Tibial artery (tissue), 4 donors: ENCODE results near the gene ACER3.

Source experiments
- DNase-seq, 2 donors: peaks; one replicate each; pipeline ENCODE4 v3.0.0-alpha.2; 2019
- H3K27ac ChIP-seq, 2 donors: fragments of 200-600 bp; sonication (generic) in 1 of 2; 1 replicate in 1 of 2; 2 replicates in 1 of 2; pipeline ENCODE4 v1.5.1; 2018 to 2019; ENCODE audit warnings: mild to moderate bottlenecking in 1 of 2
- H3K27me3 ChIP-seq, 2 donors: fragments of 200-600 bp; sonication (generic) in 1 of 2; one replicate each; pipeline versions ENCODE4 v1.5.1 to v1.6.0; 2016 to 2019
- H3K36me3 ChIP-seq, 3 donors: fragments of 200-600 bp; sonication (generic) in 2 of 3; one replicate each; pipeline ENCODE4 v1.5.1; 2016 to 2019; ENCODE audit warnings: mild to moderate bottlenecking in 2 of 3
- H3K4me1 ChIP-seq, 4 donors: fragments of 200-600 bp; sonication (generic) in 2 of 4; 1 replicate in 3 of 4; 2 replicates in 1 of 4; pipeline ENCODE4 v1.5.1; 2016 to 2019
- H3K4me3 ChIP-seq, 2 donors: fragments of 200-600 bp; sonication (generic) in 1 of 2; 1 replicate in 1 of 2; 2 replicates in 1 of 2; pipeline ENCODE4 v1.5.1; 2018 to 2019; ENCODE audit warnings: mild to moderate bottlenecking in 2 of 2
- H3K9me3 ChIP-seq, 3 donors: fragments of 200-600 bp; sonication (generic) in 1 of 3; one replicate each; pipeline ENCODE4 v1.5.1; 2016 to 2019
- intact Hi-C: fragments of 100-400 bp; cut with DNase I; formaldehyde crosslinking; loops from one replicate; pipeline ENCODE4 v1.15.0; 2023; ENCODE audit warnings: low total_unique reads
- TF ChIP-seq, protein P1 (sequence below), 2 experiments: fragments of 200-600 bp in 1 of 2; fragments of 450-650 bp in 1 of 2; IDR thresholded peaks; one replicate each; pipeline ENCODE4 v1.5.1; 2017 to 2019; ENCODE audit warnings: antibody characterized with exemption in 2 of 2, mild to moderate bottlenecking in 1 of 2, moderate library complexity in 1 of 2

The ACER3 gene

DNA sequence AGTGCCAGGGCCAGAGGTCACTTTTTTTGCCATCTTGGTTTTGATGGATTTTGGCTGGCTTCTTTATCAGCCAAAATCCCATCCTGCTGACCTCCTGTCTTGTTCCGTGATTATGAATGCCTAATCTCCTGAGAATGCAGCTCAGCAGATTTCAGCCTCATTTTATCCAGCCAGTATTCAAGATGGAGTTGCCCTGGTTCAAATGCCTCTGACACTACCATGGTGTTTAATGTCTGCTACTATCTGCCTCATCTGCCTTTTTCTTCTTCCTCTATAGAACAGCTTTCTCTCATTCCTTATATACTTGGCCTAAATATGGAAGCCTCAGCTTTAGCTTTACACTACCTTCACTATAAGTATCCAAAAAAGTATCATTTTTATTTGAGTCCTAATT is 50.7 kb downstream of the ACER3 start:
- no peak overlapping the region for H3K27ac ChIP-seq
- intact Hi-C loops, result no loop called here
- H3K4me1 ChIP-seq, result no peaks in the 10 kb centered on the region
- no peaks in the 10 kb centered on the region for H3K36me3 ChIP-seq
- no peaks in the 10 kb centered on the region for H3K27me3 ChIP-seq
- no peaks in the 10 kb centered on the region for H3K9me3 ChIP-seq
- H3K4me3 ChIP-seq, result no peak overlapping the region
- TF ChIP-seq, protein P1, sequence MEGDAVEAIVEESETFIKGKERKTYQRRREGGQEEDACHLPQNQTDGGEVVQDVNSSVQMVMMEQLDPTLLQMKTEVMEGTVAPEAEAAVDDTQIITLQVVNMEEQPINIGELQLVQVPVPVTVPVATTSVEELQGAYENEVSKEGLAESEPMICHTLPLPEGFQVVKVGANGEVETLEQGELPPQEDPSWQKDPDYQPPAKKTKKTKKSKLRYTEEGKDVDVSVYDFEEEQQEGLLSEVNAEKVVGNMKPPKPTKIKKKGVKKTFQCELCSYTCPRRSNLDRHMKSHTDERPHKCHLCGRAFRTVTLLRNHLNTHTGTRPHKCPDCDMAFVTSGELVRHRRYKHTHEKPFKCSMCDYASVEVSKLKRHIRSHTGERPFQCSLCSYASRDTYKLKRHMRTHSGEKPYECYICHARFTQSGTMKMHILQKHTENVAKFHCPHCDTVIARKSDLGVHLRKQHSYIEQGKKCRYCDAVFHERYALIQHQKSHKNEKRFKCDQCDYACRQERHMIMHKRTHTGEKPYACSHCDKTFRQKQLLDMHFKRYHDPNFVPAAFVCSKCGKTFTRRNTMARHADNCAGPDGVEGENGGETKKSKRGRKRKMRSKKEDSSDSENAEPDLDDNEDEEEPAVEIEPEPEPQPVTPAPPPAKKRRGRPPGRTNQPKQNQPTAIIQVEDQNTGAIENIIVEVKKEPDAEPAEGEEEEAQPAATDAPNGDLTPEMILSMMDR (IDR thresholded peaks at IDR 0.05), result no peak
- DNase-seq, result no peak

DNA sequence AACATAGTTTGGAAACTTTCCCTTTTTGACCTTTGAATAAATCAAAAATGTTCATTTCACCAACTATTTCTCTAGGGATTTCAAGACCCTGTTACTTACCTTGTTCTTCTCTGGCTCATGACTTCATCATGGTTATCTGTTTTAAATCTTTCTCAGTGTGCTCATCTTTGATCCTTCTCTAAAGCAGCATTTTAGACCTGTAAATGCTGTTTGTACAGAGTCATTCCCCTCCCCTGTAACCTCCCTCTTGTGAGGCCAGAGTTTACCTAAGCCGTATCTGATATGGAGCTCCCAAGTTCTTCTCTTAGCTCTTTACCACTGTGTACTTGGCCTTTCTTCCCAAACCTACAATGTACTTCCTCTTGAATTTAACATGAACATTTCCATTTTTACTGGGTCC is 56.0 kb downstream of the ACER3 start:
- intact Hi-C loops, result loop anchor here (5.0 kb wide), 2 partner anchors 99 to 184 kb away; no protein-coding TSS in a partner anchor
- Histone ChIP-seq H3K27me3 (no peaks in the 10 kb centered on the region), H3K4me1 (peaks cover 0 to 5% (median 2%) of the 10 kb centered on the region in 4 donors), H3K36me3 (no peaks in the 10 kb centered on the region), H3K9me3 (no peaks in the 10 kb centered on the region), H3K27ac (no peak overlapping the region), H3K4me3 (no peak overlapping the region)
- DNase-seq, result no peak
- TF ChIP-seq, protein P1 (IDR thresholded peaks at IDR 0.05), result no peak

DNA sequence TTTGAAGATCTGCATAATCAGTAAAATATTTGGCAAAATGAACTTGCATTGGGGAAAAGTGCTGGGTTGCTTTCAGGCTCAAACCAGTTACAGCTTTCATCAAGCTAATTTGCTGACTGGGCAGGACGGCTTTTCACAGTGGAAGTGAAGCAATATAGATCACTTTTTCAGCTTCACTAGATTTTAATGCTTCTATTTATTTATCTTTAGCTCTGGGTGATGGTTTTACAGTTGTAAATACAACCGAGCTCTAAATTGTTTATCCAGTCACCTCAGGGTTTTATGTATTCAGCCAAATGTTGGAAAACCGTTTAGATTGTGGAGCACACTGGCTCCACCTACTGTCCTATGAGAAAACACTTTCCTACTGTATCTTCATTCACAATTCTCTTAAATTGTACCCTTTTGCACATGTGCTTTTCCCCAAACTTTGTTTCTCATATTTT is 58.2 kb downstream of the ACER3 start:
- no peaks in the 10 kb centered on the region for H3K27me3 ChIP-seq
- no peak for DNase-seq
- TF ChIP-seq, protein P1 (IDR thresholded peaks at IDR 0.05), result peak; percentile 66 to 67
- no peaks in the 10 kb centered on the region for H3K36me3 ChIP-seq
- peaks cover 0 to 5% (median 2%) of the 10 kb centered on the region in 4 donors for H3K4me1 ChIP-seq
- no peak overlapping the region for H3K4me3 ChIP-seq
- H3K9me3 ChIP-seq, result no peaks in the 10 kb centered on the region
- no peak overlapping the region for H3K27ac ChIP-seq
- intact Hi-C loops, result loop anchor here (5.0 kb wide), 2 partner anchors 102 to 187 kb away; no protein-coding TSS in a partner anchor

DNA sequence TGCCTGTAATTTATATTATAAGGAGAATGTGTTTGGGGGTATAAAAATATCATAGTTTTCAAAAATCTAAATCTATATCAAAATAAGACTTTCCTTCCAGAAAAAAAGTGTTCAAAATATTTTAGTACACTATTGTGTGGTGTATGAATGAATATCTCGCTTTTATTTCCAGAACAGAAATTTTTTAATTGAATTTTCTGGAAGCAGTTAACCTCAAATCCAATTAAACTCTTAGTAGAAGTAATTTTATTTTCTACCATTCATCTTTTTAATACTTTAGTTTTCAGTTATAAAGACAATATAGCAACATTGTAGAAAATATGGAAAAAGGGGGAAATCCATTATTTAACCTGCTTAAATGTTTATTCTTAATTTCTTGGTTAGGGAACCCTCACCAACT is 58.7 kb downstream of the ACER3 start:
- H3K27ac ChIP-seq, result no peak overlapping the region
- TF ChIP-seq, protein P1 (IDR thresholded peaks at IDR 0.05), result no peak
- intact Hi-C loops, result loop anchor here (5.0 kb wide), 2 partner anchors 102 to 187 kb away; no protein-coding TSS in a partner anchor
- H3K4me1 ChIP-seq, result peaks cover 0 to 5% (median 2%) of the 10 kb centered on the region in 4 donors
- no peaks in the 10 kb centered on the region for H3K36me3 ChIP-seq
- no peak for DNase-seq
- no peaks in the 10 kb centered on the region for H3K27me3 ChIP-seq
- H3K4me3 ChIP-seq, result no peak overlapping the region
- H3K9me3 ChIP-seq, result no peaks in the 10 kb centered on the region

DNA sequence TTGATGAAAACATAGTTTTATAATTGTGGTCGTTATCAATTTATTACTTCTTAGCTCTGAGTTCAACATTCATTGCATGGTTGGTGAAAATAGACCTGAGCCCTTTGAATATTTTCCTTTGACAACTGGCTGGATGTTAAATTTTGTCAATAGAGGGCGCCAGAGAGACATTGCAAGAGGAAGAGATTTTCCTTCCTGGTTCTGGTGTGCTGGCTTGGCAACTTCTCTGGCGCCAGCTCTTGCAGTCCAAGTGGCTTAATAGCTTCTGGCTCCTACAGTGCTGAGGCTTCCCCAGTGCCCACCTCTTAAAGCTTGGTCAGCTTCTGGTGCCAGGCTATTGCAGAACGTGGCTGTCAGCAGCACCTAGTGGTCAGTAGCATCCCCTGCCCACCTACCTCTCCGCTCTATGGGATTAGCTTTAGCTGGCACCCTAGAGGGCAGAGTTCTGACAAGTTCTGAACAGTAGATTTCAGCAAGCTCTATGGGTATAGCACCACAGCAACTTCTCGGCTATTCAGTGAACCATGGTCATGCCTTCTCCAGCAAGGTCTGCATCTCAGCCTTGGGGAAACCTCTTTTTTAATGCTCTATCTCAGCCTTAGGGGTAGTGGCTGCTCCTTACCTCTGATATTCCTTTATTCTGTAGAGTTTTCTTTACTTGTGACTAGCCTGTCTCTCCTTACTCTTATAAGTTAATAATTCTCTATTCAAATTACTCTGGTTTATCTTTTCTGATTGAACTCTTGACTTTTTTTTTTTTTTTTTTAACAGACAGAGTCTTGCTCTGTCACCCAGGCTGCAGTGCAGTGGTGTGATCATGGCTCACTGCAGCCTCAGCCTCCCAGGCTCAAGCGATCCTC is 59.4 kb downstream of the ACER3 start:
- Histone ChIP-seq H3K27me3 (no peaks in the 10 kb centered on the region), H3K4me1 (peaks cover 0 to 5% (median 2%) of the 10 kb centered on the region in 4 donors), H3K4me3 (no peak overlapping the region), H3K27ac (no peak overlapping the region), H3K9me3 (no peaks in the 10 kb centered on the region), H3K36me3 (no peaks in the 10 kb centered on the region)
- TF ChIP-seq, protein P1 (IDR thresholded peaks at IDR 0.05), result peak; percentile 82 to 92
- DNase-seq, result peak; percentile 81 to 85
- intact Hi-C loops, result loop anchor here (5.0 kb wide), 3 partner anchors 103 to 188 kb away; no protein-coding TSS in a partner anchor
